Middle frontal gyrus (tissue), 1 donor: ENCODE measurements around the gene ACBD4.

Source experiments
- DNase-seq: peaks from one replicate; pipeline ENCODE4 v3.0.0-alpha.2; 2015; ENCODE audit warnings: low spot score; ENCODE audit errors: extremely low spot score

ACBD4 gene

GRCh38 chr17:45132572-45133463, 2.7 kb upstream of the ACBD4 start:
- DNase-seq, result no peak

- DNase-seq, result no peak
Measured at GRCh38 chr17:45135978-45136791, 698 bp downstream of the ACBD4 start.

GRCh38 chr17:45136846-45137560, 1.5 kb downstream of the ACBD4 start:
- DNase-seq, result no peak

GRCh38 chr17:45137561-45138305, 2.2 kb downstream of the ACBD4 start:
- no peak for DNase-seq

- no peak for DNase-seq
Measured at GRCh38 chr17:45138911-45139532, 3.5 kb downstream of the ACBD4 start.

GRCh38 chr17:45139533-45139920, 4.0 kb downstream of the ACBD4 start:
- DNase-seq, result no peak

- DNase-seq, result no peak
Measured at GRCh38 chr17:45143094-45143670, 7.7 kb downstream of the ACBD4 start.

GRCh38 chr17:45143767-45144198, 8.3 kb downstream of the ACBD4 start:
- DNase-seq, result no peak

GRCh38 chr17:45144199-45145034, 8.9 kb downstream of the ACBD4 start:
- DNase-seq, result no peak

GRCh38 chr17:45145035-45145389, 9.5 kb downstream of the ACBD4 start:
- DNase-seq, result no peak

GRCh38 chr17:45146166-45146565, 10.7 kb downstream of the ACBD4 start:
- DNase-seq, result no peak

GRCh38 chr17:45146592-45146889, 11.1 kb downstream of the ACBD4 start:
- DNase-seq, result no peak

GRCh38 chr17:45146890-45147580, 11.5 kb downstream of the ACBD4 start:
- DNase-seq, result no peak

- DNase-seq, result peak; percentile 90
Measured at GRCh38 chr17:45147581-45148182, 12.2 kb downstream of the ACBD4 start.

GRCh38 chr17:45148183-45149036, 12.9 kb downstream of the ACBD4 start, which contains the start of gene HEXIM1:
HEXIM1 (plus strand) TSS chr17:45148475; CDS start chr17:45149191, 716 bp downstream.
- DNase-seq, result peak; percentile 98

- no peak for DNase-seq
Measured at GRCh38 chr17:45149037-45149668, 13.7 kb downstream of the ACBD4 start.
